GM12865 (cell line): ENCODE data around the gene POC1A.

Source experiments
- DNase-seq: peaks from one replicate; pipeline ENCODE4 v3.0.0; 2010; ENCODE audit warnings: low read depth
- H3K4me3 ChIP-seq: 2 replicates; pipeline ENCODE4 v1.5.1; 2011; ENCODE audit warnings: mild to moderate bottlenecking, low read depth, low read length, control low read depth
- TF ChIP-seq, protein P1 (sequence below): IDR thresholded peaks from 2 replicates; pipeline ENCODE4 v1.5.1; 2011; ENCODE audit warnings: low read length, control low read depth, low read depth, inconsistent platforms; ENCODE audit not compliant: insufficient read depth; ENCODE audit errors: missing control alignments

The POC1A gene

DNA sequence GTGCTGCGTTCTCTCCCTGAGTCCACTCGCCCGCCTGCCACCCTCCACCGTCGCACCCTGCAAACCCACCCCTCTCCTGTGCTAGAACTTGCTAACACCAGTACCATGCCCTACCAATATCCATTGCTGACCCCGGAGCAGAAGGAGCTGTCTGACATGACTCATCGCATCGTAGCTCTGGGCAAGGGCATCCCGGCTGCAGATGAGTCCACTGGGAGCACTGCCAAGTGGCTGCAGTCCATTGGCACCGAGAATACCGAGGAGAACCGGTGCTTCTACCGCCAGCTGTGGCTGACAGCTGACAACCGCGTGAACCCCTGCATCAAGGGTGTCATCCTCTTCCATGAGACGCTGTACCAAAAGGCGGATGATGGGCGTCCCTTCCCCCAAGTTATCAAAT, 38.8 kb upstream of the POC1A start:
- TF ChIP-seq, protein P1, sequence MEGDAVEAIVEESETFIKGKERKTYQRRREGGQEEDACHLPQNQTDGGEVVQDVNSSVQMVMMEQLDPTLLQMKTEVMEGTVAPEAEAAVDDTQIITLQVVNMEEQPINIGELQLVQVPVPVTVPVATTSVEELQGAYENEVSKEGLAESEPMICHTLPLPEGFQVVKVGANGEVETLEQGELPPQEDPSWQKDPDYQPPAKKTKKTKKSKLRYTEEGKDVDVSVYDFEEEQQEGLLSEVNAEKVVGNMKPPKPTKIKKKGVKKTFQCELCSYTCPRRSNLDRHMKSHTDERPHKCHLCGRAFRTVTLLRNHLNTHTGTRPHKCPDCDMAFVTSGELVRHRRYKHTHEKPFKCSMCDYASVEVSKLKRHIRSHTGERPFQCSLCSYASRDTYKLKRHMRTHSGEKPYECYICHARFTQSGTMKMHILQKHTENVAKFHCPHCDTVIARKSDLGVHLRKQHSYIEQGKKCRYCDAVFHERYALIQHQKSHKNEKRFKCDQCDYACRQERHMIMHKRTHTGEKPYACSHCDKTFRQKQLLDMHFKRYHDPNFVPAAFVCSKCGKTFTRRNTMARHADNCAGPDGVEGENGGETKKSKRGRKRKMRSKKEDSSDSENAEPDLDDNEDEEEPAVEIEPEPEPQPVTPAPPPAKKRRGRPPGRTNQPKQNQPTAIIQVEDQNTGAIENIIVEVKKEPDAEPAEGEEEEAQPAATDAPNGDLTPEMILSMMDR, result no peak
- DNase-seq, result no peak
- no peak overlapping the region for H3K4me3 ChIP-seq

DNA sequence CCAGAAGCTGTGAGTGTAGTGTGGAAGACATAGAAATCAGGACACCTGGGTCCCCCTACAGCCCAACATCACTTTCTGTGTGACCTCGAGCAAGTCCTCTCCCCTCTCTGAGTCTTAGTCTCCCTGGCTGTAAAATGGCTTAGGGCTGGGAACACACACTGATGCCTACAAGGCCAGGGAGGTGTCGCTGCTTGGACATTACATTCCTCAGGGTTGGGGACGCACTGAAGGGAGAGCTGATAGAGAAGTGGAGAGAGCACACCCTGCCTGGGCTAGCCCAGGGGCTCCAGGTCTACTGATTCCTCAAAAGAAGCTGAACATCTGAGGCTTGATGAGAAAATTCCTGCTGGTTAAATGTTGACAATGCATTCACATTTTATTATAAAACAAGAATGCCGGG, 37.4 kb upstream of the POC1A start:
- H3K4me3 ChIP-seq, result no peak overlapping the region
- TF ChIP-seq, protein P1, result no peak
- no peak for DNase-seq

DNA sequence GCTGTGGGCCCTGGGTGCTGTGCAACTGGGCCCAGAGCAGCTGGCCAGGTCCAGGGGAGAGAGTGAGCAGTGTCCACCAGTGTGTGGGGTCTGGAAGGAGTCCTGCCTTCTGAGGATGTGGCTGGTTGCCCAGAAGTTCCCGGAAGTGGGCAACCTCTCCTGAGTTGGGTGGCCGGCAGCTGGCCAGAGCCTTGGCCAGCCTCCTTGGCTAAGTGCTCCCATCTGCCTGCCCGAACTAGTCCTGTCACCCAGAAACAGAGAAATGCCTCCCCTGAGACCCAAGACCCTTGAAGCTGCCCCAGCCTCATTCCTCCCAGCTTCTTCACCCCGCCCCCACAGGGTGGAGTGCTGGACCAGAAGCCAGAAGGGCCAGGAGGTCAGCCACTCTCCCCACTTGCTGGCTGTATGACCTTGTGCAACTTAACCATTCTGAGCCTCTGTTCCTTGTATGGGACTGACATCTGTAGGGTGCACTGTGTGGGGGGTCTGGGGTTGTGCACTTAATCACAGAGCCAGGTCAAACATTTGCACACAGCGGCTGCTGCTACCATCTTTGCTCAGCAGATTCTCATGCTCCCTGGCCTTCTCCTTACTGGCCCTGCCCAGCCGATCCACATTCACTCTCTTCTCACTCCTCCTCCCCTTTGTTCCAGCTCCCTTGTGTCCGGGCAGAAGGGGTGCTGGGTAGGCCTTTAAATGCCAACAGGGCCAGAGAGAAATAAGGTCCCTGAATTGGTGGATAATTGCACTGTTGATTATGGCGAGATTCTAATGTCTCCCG, 36.3 kb upstream of the POC1A start:
- no peak for DNase-seq
- no peak overlapping the region for H3K4me3 ChIP-seq
- TF ChIP-seq, protein P1, result no peak

DNA sequence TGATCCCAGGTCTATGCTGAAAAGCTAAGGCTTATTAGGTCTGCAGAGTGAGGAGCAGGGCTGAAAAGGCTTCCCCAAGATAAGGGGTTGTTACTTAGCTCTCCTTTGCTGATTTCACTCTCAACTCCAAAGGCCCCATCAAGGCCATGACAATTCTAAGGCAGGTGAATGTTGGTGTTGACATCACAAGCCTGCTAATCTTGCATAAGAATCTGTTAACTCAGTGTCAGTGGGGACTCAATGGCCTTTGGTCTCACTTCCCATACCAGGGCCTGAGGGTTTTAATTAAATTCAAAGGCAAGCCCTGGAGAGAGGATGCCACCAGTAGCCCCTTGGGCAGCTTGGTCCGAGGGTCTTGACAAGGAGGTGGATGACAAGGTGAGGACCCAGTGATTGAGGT, 34.3 kb upstream of the POC1A start:
- no peak for DNase-seq
- no peak overlapping the region for H3K4me3 ChIP-seq
- TF ChIP-seq, protein P1, result no peak

DNA sequence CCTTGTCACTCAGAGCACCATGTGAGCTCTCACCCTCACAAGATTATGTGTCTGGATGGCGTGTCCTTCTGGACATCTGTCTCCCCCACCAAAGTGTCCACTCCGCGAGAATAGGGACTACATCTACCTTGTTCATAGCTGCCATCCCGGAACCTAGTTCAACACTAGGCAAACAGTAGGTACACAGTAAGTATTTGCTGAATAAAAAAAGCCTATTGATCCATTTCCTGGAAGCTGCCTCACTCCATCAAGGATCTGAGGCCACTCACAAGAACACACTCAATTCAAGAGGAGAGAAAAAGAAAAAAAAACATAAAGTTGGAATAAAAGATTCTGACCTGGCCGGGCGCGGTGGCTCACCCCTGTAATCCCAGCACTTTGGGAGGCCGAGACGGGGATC, 32.5 kb upstream of the POC1A start:
- TF ChIP-seq, protein P1, result no peak
- no peak overlapping the region for H3K4me3 ChIP-seq
- DNase-seq, result no peak

DNA sequence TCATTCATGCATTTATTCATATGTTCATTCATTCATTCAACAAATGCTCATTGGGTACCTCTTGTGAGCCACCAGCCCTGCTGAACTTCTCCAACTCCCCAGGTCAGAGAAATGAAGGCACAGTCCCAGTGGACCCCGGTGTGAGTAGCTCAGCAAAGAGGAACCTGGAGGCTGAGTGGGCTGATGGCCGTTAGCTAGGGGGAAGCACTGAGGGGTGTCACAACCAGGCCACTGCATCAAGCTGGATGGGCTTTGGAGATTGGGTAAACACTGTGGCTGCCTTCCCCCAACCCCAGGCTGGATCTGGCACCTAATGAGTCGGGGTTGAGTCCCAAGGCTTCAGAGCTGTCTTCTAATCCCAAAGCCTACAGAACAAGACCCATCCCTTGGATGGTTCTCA, 31.6 kb upstream of the POC1A start:
- no peak overlapping the region for H3K4me3 ChIP-seq

More for the DNA sequence above, 31.6 kb upstream of the POC1A start:
- no peak for DNase-seq
- TF ChIP-seq, protein P1, result no peak
